GM23338 (cell line): ENCODE measurements around the gene VEGFD. TPM values are rescaled to one million over a fixed set of nuclear protein-coding genes. Genes with fewer than 3 reads are reported as not detected.
A peak's percentile ranks its signal among the peaks of the same experiment; 100 is the strongest.

Source experiments
- ATAC-seq: fragments of 200-7000 bp; cut with Tn5 transposase; 3 replicates; pipeline ENCODE4 v1.9.1; 2020
- DNase-seq: peaks from one replicate; pipeline ENCODE4 v3.0.0-alpha.2; 2015; ENCODE audit warnings: low spot score
- H2AFZ ChIP-seq: fragments of 200-600 bp; sonication (generic); 2 replicates; pipeline ENCODE4 v1.8.0; 2016; ENCODE audit warnings: antibody characterized with exemption, mild to moderate bottlenecking, moderate library complexity
- H3F3A ChIP-seq: fragments of 200-600 bp; sonication (generic); replicated peaks from 2 replicates; pipeline ENCODE4 v1.8.0; 2017; ENCODE audit warnings: antibody characterized with exemption, mixed run types, low read depth
- H3K27ac ChIP-seq: fragments of 200-600 bp; sonication (generic); 2 replicates; pipeline ENCODE4 v1.6.1; 2016; ENCODE audit warnings: low read depth
- H3K27me3 ChIP-seq: fragments of 200-600 bp; sonication (generic); 2 replicates; pipeline ENCODE4 v1.8.0; 2016; ENCODE audit warnings: mild to moderate bottlenecking, mixed run types, moderate library complexity; ENCODE audit not compliant: insufficient read depth
- H3K36me3 ChIP-seq: fragments of 200-600 bp; sonication (generic); 2 replicates; pipeline ENCODE4 v1.8.0; 2016; ENCODE audit warnings: mild to moderate bottlenecking; ENCODE audit not compliant: insufficient read depth
- H3K4me1 ChIP-seq: fragments of 200-600 bp; sonication (generic); 2 replicates; pipeline ENCODE4 v1.8.0; 2016; ENCODE audit warnings: mild to moderate bottlenecking, moderate library complexity; ENCODE audit not compliant: insufficient read depth
- H3K4me2 ChIP-seq: fragments of 200-600 bp; sonication (generic); 2 replicates; pipeline ENCODE4 v1.7.1; 2017; ENCODE audit warnings: mixed run types
- H3K4me3 ChIP-seq: fragments of 200-600 bp; sonication (generic); 2 replicates; pipeline ENCODE4 v1.6.1; 2016; ENCODE audit warnings: mixed run types
- H3K79me2 ChIP-seq: fragments of 200-600 bp; sonication (generic); replicated peaks from 2 replicates; pipeline ENCODE4 v1.8.0; 2017; ENCODE audit warnings: mild to moderate bottlenecking; ENCODE audit not compliant: insufficient read depth
- H3K9me2 ChIP-seq: fragments of 200-600 bp; sonication (generic); 2 replicates; pipeline ENCODE4 v1.8.0; 2017; ENCODE audit not compliant: insufficient read depth
- H4K20me1 ChIP-seq: fragments of 200-600 bp; sonication (generic); replicated peaks from 2 replicates; pipeline ENCODE4 v1.8.0; 2017; ENCODE audit warnings: mild to moderate bottlenecking; ENCODE audit not compliant: insufficient read depth
- H3K27ac Mint-ChIP-seq: 2 replicates; pipeline ENCODE4 v1.8.0; 2020; ENCODE audit warnings: inconsistent platforms, mild to moderate bottlenecking, moderate library complexity, mixed read lengths
- H3K27me3 Mint-ChIP-seq: 3 replicates; pipeline ENCODE4 v1.8.0; 2022; ENCODE audit warnings: low read depth, mild to moderate bottlenecking, moderate library complexity, mixed read lengths, inconsistent platforms; ENCODE audit not compliant: insufficient read depth, poor library complexity
- H3K36me3 Mint-ChIP-seq: 3 replicates; pipeline ENCODE4 v1.8.0; 2021; ENCODE audit warnings: low read depth, mild to moderate bottlenecking, inconsistent platforms, moderate library complexity, mixed read lengths
- H3K4me1 Mint-ChIP-seq: 3 replicates; pipeline ENCODE4 v1.8.0; 2020; ENCODE audit warnings: mild to moderate bottlenecking, inconsistent platforms, mixed read lengths
- H3K4me3 Mint-ChIP-seq: 3 replicates; pipeline ENCODE4 v1.8.0; 2021; ENCODE audit warnings: moderate library complexity, mild to moderate bottlenecking, inconsistent platforms, mixed read lengths
- H3K9me3 Mint-ChIP-seq: 3 replicates; pipeline ENCODE4 v1.8.0; 2020; ENCODE audit warnings: moderate library complexity, mild to moderate bottlenecking, inconsistent platforms, mixed read lengths
- CREB1 ChIP-seq: fragments of 250-450 bp; sonication (Bioruptor Pico); IDR thresholded peaks from 2 replicates; pipeline ENCODE4 v1.5.0; 2020; ENCODE audit warnings: low read depth, mild to moderate bottlenecking, moderate library complexity
- EZH2 ChIP-seq: fragments of 200-600 bp; sonication (generic); IDR thresholded peaks from one replicate; pipeline ENCODE4 v1.8.0; 2017; ENCODE audit warnings: antibody characterized with exemption, mild to moderate bottlenecking, low read depth; ENCODE audit not compliant: unreplicated experiment
- NANOG ChIP-seq: IDR thresholded peaks from 2 replicates; pipeline ENCODE4 v1.6.1; 2016; ENCODE audit warnings: antibody characterized with exemption, borderline replicate concordance
- REST ChIP-seq: IDR thresholded peaks from one replicate; pipeline ENCODE4 v1.6.1; 2018; ENCODE audit warnings: antibody characterized with exemption; ENCODE audit not compliant: unreplicated experiment
- ZNF114 ChIP-seq: fragments of 250-450 bp; sonication (Bioruptor Pico); IDR thresholded peaks from 2 replicates; pipeline ENCODE4 v1.5.0; 2020; ENCODE audit warnings: mild to moderate bottlenecking, moderate library complexity
- long read RNA-seq: library from polyadenylated mRNA; unstranded; transcript quantifications from one replicate; pipeline ENCODE4 v2.0.0, GENCODE V29; 2020; ENCODE audit not compliant: unreplicated experiment
- polyA plus RNA-seq: library from polyadenylated mRNA; unstranded; fragments of >200 nt; fragmentation: Nextera tagmentation; extraction: Ambion mirVana; gene quantifications from 2 replicates; pipeline ENCODE4 v1.2.1, GENCODE V29; 2016
- total RNA-seq: library from RNA; depleted of rRNA; stranded (reverse); fragments of >200 nt; shearing (Covaris generic); gene quantifications from 2 replicates; pipeline ENCODE4 v1.2.3, GENCODE V29; 2014; rRNA removed

Gene VEGFD, protein sequence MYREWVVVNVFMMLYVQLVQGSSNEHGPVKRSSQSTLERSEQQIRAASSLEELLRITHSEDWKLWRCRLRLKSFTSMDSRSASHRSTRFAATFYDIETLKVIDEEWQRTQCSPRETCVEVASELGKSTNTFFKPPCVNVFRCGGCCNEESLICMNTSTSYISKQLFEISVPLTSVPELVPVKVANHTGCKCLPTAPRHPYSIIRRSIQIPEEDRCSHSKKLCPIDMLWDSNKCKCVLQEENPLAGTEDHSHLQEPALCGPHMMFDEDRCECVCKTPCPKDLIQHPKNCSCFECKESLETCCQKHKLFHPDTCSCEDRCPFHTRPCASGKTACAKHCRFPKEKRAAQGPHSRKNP
- total RNA-seq, result not detected in 2 replicates
- polyA plus RNA-seq, result 0.13 TPM in 1 of 2 replicates, not detected in the other
- long read RNA-seq, result 0 reads

DNA sequence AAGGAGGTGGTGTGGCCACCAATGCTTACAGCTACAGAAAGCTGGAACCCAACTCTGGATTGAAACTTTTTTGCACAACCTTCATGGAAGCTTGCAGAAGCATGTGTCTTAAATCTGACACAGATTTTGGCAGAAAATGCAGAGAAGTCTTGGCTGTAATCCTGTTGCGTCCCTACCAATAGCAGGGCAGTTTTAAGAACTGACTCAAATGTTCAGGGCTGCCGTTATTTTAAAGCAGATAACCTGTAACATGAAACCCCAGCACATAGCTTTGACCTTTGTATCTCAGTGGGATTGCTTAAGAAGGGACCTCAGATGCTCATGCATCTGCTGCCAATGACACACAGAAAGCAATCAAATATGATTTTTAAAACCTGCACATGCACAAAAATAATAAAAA, at the start of gene VEGFD:
Gene VEGFD, minus strand, starts transcription at position 110 of the 400 bp plus-strand sequence. CDS start 467 bp downstream, outside the sequence.
- no peaks in the 10 kb centered on the region for H3F3A ChIP-seq
- no peaks in the 10 kb centered on the region for H3K27me3 ChIP-seq
- H3K36me3 Mint-ChIP-seq, result no peaks in the 10 kb centered on the region
- no peak within 1 kb of the TSS for H2AFZ ChIP-seq
- peaks cover 17% of the 10 kb centered on the region; the same call in 2 of the 3 replicates for H3K4me1 Mint-ChIP-seq
- no peaks in the 10 kb centered on the region for H4K20me1 ChIP-seq
- H3K4me1 ChIP-seq, result peaks cover 8% of the 10 kb centered on the region; the same call in 1 of the 2 replicates
- H3K27ac Mint-ChIP-seq, result no peak within 1 kb of the TSS; the same call in 1 of the 2 replicates
- no peak within 1 kb of the TSS for H3K4me3 ChIP-seq
- H3K27me3 Mint-ChIP-seq, result no peaks in the 10 kb centered on the region
- no peaks in the 10 kb centered on the region for H3K9me2 ChIP-seq
- ATAC-seq, result peak; percentile 42; the same call in 2 of the 3 replicates
- DNase-seq, result peak; percentile 9
- no peaks in the 10 kb centered on the region for H3K79me2 ChIP-seq
- TF ChIP-seq CREB1 (CRISPR knock-in tag) (no peak), ZNF114 (CRISPR knock-in tag) (no peak), REST (no peak), NANOG (no peak)
- H3K27ac ChIP-seq, result no peak within 1 kb of the TSS
- no peaks in the 10 kb centered on the region for H3K36me3 ChIP-seq
- no peaks in the 10 kb centered on the region for H3K9me3 Mint-ChIP-seq
- H3K4me2 ChIP-seq, result peak within 1 kb of the TSS; percentile 24; the same call in 1 of the 2 replicates
- no peak within 1 kb of the TSS for H3K4me3 Mint-ChIP-seq

DNA sequence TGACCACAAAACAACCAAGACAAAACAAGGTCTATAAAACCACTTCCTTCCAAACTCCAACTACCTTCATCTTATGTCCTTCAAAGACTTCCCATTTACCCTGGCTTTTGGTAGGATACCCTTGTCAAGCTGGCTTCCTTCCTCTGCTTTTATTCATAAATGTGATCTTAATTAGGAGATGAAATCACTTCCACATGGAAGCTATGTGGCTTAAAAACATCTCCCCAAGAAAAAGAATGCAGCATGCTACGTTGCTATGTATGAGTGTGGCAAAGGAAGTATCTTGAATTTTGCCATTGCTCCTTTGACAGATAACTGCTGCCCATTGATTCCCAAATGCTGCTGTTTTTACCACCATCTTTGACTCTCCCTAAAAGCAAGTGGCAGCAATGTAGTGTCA, 46.4 kb upstream of the VEGFD start:
- H3K27me3 ChIP-seq, result no peaks in the 10 kb centered on the region
- no peak for DNase-seq
- ATAC-seq, result no peak
- H3K4me2 ChIP-seq, result no peak overlapping the region
- peaks cover 7% of the 10 kb centered on the region for H3K27me3 Mint-ChIP-seq
- TF ChIP-seq EZH2, result no peak
- H3K27ac ChIP-seq, result no peak overlapping the region
- no peaks in the 10 kb centered on the region for H3K9me3 Mint-ChIP-seq
- H3K4me3 ChIP-seq, result no peak overlapping the region
- H3K4me3 Mint-ChIP-seq, result no peak overlapping the region
- no peak overlapping the region for H2AFZ ChIP-seq
- no peaks in the 10 kb centered on the region for H3K4me1 ChIP-seq
- no peaks in the 10 kb centered on the region for H3K36me3 ChIP-seq
- H3K36me3 Mint-ChIP-seq, result peaks cover 6% of the 10 kb centered on the region; the same call in 1 of the 3 replicates
- H3F3A ChIP-seq, result no peaks in the 10 kb centered on the region
- H3K79me2 ChIP-seq, result no peaks in the 10 kb centered on the region
- H3K27ac Mint-ChIP-seq, result no peak overlapping the region
- H3K4me1 Mint-ChIP-seq, result no peaks in the 10 kb centered on the region; the same call in 2 of the 3 replicates
- H3K9me2 ChIP-seq, result no peaks in the 10 kb centered on the region
- H4K20me1 ChIP-seq, result no peaks in the 10 kb centered on the region; the same call in 1 of the 2 replicates
